GM12878 (cell line): ENCODE results near the gene CCN5. TPM values are rescaled to one million over a fixed set of nuclear protein-coding genes. Genes with fewer than 3 reads are reported as not detected.

Experiments used
- ATAC-seq: fragments of 200-7000 bp; cut with Tn5 transposase; 3 replicates; pipeline ENCODE4 v1.9.1; 2020; ENCODE audit warnings: mild to moderate bottlenecking, moderate library complexity
- BruUV-seq: library from RNA; stranded (reverse); fragments of 400-500 nt; replicated peaks from 2 replicates; lab custom pipeline; 2021; lab: Mats Ljungman, UMichigan
- CTCF ChIA-PET: fragments of 300-600 bp; sonication (Branson Sonifier 250); formaldehyde crosslinking; extraction: SDS; loops from one replicate; lab custom pipeline; 2021; ENCODE audit warnings: inconsistent platforms; lab: Yijun Ruan, JAX
- POLR2A ChIA-PET: fragments of 350-600 bp; formaldehyde crosslinking; extraction: SDS; loops from one replicate; lab custom pipeline; 2021; ENCODE audit warnings: inconsistent platforms; lab: Charles Lee
- RAD21 ChIA-PET: fragments of 300-600 bp; sonication (Branson Sonifier 250); formaldehyde crosslinking; loops from one replicate; lab custom pipeline; 2023; ENCODE audit warnings: antibody characterized with exemption; ENCODE audit not compliant: unreplicated experiment; lab: Charles Lee
- SMC1A ChIA-PET: fragments of 300-600 bp; sonication (Branson Sonifier 250); formaldehyde crosslinking; loops from one replicate; lab custom pipeline; 2023; ENCODE audit not compliant: unreplicated experiment, uncharacterized antibody; lab: Charles Lee
- DNase-seq: peaks from one replicate; pipeline ENCODE4 v3.0.0-alpha.2; 2011; ENCODE audit warnings: low read depth, low spot score
- FAIRE-seq: peaks from 3 replicates; lab custom pipeline; 2011; peaks lifted over from hg19 to GRCh38; lab: Jason Lieb, UNC
- H2AFZ ChIP-seq: 2 replicates; pipeline ENCODE4 v1.6.0; 2011; ENCODE audit warnings: low read depth, low read length, control low read depth; ENCODE audit not compliant: control insufficient read depth
- H3K27ac ChIP-seq: 2 replicates; pipeline ENCODE4 v1.5.1; 2011; ENCODE audit warnings: control low read depth; ENCODE audit not compliant: control insufficient read depth, insufficient read depth
- H3K27me3 ChIP-seq, 2 experiments: replicated peaks in 1 of 2; 2 replicates each; pipeline versions ENCODE4 v1.6.0 to v1.6.1; 2011; ENCODE audit warnings: low read length in 1 of 2; ENCODE audit not compliant: control insufficient read depth in 2 of 2, insufficient read depth in 2 of 2
- H3K36me3 ChIP-seq, 2 experiments: 2 replicates each; pipeline ENCODE4 v1.5.1; 2011; ENCODE audit warnings: low read length in 1 of 2; ENCODE audit not compliant: control insufficient read depth in 2 of 2, insufficient read depth in 2 of 2
- H3K4me1 ChIP-seq: 2 replicates; pipeline ENCODE4 v1.6.1; 2011; ENCODE audit warnings: mild to moderate bottlenecking, low read length, moderate library complexity, mixed read lengths; ENCODE audit not compliant: control insufficient read depth, insufficient read depth
- H3K4me2 ChIP-seq: 2 replicates; pipeline ENCODE4 v1.6.0; 2011; ENCODE audit warnings: control low read depth; ENCODE audit not compliant: control insufficient read depth, insufficient read depth
- H3K4me3 ChIP-seq: fragments of 200-600 bp; sonication (generic); 2 replicates; pipeline ENCODE4 v1.5.1; 2016
- H3K79me2 ChIP-seq: 2 replicates; pipeline ENCODE4 v1.6.0; 2011; ENCODE audit warnings: low read length; ENCODE audit not compliant: control insufficient read depth, insufficient read depth
- H3K9ac ChIP-seq: 2 replicates; pipeline ENCODE4 v1.8.0; 2011; ENCODE audit warnings: low read length, control low read depth, mixed read lengths; ENCODE audit not compliant: control insufficient read depth, insufficient read depth
- H3K9me3 ChIP-seq: replicated peaks from 3 replicates; pipeline ENCODE4 v1.5.1; 2011; ENCODE audit warnings: mild to moderate bottlenecking, low read length; ENCODE audit not compliant: control insufficient read depth, insufficient read depth
- H4K20me1 ChIP-seq: 2 replicates; pipeline ENCODE4 v1.6.0; 2011; ENCODE audit not compliant: control insufficient read depth, insufficient read depth
- SUPT20H ChIP-seq: IDR thresholded peaks from 2 replicates; pipeline ENCODE4 v1.6.1; 2011; ENCODE audit warnings: low read depth, mild to moderate bottlenecking, low read length, moderate library complexity, borderline replicate concordance; ENCODE audit not compliant: control insufficient read depth
- YBX1 ChIP-seq: fragments of 450-650 bp; IDR thresholded peaks from 2 replicates; pipeline ENCODE4 v1.6.1; 2016; ENCODE audit warnings: antibody characterized with exemption
- WGBS: methylation state at CpG from one replicate; pipeline ENCODE4 v1.1.6; 2016; ENCODE audit warnings: low lambda C conversion rate; ENCODE audit not compliant: insufficient replicate concordance, insufficient coverage; ENCODE audit errors: missing lambda C conversion rate; 5-methylcytosine and 5-hydroxymethylcytosine counted together
- in situ Hi-C: fragments of 300-500 bp; cut with MboI; formaldehyde crosslinking; loops from 9 replicates; pipeline ENCODE4 v1.14.3; 2018; ENCODE audit warnings: mixed read lengths
- intact Hi-C: fragments of 100-400 bp; cut with micrococcal nuclease; formaldehyde crosslinking; loops from one replicate; pipeline ENCODE4 v1.14.2; 2022; ENCODE audit not compliant: unreplicated experiment
- polyA plus RNA-seq, 11 experiments: library from polyadenylated mRNA; depleted of rRNA in 4 of 11; unstranded in 6 of 11; stranded (reverse) in 5 of 11; fragments of >200 nt; fragmentation: Nextera tagmentation in 4 of 11; fragmentation: Illumina TruSeq in 1 of 11; extraction: Ambion mirVana in 4 of 11; extraction: Trizol in 1 of 11; gene quantifications; 1 replicate in 1 of 11; 2 replicates in 10 of 11; pipeline versions ENCODE4 v1.2.1 to v1.2.3, GENCODE V29; 2011 to 2016; ENCODE audit warnings: inconsistent platforms in 2 of 11, missing spikeins in 2 of 11, low read depth in 1 of 11
- total RNA-seq, 4 experiments: library from RNA; depleted of rRNA in 3 of 4; stranded (reverse); fragments of >200 nt in 3 of 4; fragmentation: Illumina TruSeq in 1 of 4; extraction: Trizol in 1 of 4; gene quantifications; 2 replicates each; pipeline versions ENCODE4 v1.2.1 to v1.2.3, GENCODE V29; 2013 to 2021
- TF ChIP-seq, protein P1 (sequence below): IDR thresholded peaks from 2 replicates; pipeline ENCODE4 v1.6.1; 2012; ENCODE audit warnings: mild to moderate bottlenecking, low read depth, low read length

CCN5 gene
- total and polyA plus RNA-seq, 10 of the 15 experiments (the other 5 are each of a cell fraction or from before 2014, with no cell fraction given): 0.14 to 0.15 TPM; not detected in 8

DNA sequence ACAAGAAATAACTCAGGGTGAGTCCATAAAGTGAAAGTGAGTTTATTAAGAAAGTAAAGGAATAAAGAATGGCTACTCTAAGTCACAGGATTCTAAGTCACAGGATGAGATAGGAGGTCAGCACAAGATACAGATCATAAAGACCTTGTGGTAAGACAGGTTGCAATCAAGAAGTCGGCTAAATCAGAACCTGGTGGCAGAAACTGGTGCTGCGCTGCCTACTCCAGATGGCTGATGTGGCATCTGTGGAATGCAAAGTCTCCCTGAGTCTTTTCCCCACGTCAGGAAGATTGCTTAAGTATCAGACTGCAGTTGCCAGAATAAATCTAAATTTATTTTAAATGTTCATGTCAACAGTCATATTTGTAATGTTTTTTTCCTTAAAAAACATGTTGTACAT, 19.8 kb downstream of the CCN5 start (continued):
- TF ChIP-seq, protein P1, sequence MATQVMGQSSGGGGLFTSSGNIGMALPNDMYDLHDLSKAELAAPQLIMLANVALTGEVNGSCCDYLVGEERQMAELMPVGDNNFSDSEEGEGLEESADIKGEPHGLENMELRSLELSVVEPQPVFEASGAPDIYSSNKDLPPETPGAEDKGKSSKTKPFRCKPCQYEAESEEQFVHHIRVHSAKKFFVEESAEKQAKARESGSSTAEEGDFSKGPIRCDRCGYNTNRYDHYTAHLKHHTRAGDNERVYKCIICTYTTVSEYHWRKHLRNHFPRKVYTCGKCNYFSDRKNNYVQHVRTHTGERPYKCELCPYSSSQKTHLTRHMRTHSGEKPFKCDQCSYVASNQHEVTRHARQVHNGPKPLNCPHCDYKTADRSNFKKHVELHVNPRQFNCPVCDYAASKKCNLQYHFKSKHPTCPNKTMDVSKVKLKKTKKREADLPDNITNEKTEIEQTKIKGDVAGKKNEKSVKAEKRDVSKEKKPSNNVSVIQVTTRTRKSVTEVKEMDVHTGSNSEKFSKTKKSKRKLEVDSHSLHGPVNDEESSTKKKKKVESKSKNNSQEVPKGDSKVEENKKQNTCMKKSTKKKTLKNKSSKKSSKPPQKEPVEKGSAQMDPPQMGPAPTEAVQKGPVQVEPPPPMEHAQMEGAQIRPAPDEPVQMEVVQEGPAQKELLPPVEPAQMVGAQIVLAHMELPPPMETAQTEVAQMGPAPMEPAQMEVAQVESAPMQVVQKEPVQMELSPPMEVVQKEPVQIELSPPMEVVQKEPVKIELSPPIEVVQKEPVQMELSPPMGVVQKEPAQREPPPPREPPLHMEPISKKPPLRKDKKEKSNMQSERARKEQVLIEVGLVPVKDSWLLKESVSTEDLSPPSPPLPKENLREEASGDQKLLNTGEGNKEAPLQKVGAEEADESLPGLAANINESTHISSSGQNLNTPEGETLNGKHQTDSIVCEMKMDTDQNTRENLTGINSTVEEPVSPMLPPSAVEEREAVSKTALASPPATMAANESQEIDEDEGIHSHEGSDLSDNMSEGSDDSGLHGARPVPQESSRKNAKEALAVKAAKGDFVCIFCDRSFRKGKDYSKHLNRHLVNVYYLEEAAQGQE: no peak

DNA sequence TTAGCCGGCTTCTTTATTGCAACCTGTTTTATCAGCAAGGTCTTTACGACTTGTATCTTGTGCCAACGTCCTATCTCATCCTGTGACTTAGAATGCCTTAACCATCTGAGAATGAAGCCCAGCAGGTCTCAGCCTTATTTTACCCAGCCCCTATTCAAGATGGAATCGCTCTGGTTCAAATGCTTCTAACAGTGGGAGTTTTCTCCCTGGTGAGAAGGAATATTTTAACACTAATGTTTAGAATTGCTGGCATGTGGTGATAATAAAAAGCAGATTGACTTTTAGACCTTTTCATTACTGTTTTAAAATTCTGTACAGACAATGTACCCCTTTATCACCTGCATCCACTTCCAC, 20.6 kb downstream of the CCN5 start:
- POLR2A ChIA-PET: no interaction called here
- Histone ChIP-seq H3K27ac (no peak overlapping the region), H4K20me1 (no peaks in the 10 kb centered on the region), H3K4me2 (0 out of 2 replicates have a peak overlapping the region, but pooled peaks have one; percentile 44), H2AFZ (peak overlapping the region; percentile 72), H3K9ac (no peak overlapping the region), H3K9me3 (peaks cover 6% of the 10 kb centered on the region; the same call in 2 of the 3 replicates), H3K4me1 (peaks cover 7% of the 10 kb centered on the region), H3K4me3 (no peak overlapping the region), H3K27me3 (no peaks in the 10 kb centered on the region), H3K79me2 (no peaks in the 10 kb centered on the region), H3K36me3 (no peaks in the 10 kb centered on the region)
- ATAC-seq (no peak), FAIRE-seq (no peak), DNase-seq (no peak)
- WGBS: 97% methylated on average over 4 of the region's 4 CpGs
- SMC1A ChIA-PET: no interaction called here
- TF ChIP-seq SUPT20H (no peak), YBX1 (no peak)
- RAD21 ChIA-PET: no interaction called here
- intact Hi-C loops (no loop called here), in situ Hi-C loops (no loop called here)
- BruUV-seq: no TSS peak
- CTCF ChIA-PET: no interaction called here
